Measurements from ENCODE around the gene C5orf58. TPM values are rescaled to one million over a fixed set of nuclear protein-coding genes. Genes with fewer than 3 reads are reported as not detected.
"Not testable (repeated sequence)": the region's sequence is repeated elsewhere in the genome, so short reads cannot be mapped to it uniquely, and the experiment has no call there.

Gene C5orf58
- total and polyA plus RNA-seq, 7 donors, result not detected

DNA sequence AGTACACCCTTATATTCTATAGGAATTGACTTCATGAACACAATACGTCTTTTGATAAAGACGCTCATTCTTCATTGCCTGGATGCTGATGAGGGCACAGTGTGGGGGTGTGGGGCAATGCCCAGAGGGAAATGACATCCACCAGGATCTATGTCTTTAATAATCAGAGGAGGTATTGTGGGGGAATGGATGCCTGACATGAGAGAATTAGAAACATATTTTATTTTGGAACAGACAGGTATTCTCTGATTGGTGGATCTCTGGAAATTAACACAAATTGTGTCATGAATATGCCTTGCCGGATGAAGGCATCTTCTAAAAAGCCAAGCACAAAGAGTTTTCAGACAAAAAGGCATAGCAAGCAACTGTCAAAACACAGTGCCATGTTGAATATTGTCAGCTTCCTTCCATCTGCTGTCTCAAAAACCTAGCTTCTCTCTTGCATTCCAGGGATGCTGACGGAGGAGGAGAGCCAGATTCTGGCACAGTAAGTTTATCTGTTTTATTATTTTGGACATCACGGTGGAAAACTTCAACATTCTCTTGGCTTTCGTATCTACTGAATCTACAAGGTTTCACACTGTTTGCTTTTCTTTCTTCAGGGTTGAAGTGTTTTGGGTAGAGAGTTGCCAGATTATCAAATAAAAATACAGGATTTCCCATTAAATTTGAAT is 3.9 kb upstream of the C5orf58 start:
- Histone ChIP-seq H3K9me3 (no peaks in the 10 kb centered on the region), H3K36me3 (ENCODE audit: insufficient read depth in 1 of 2, low read depth in 1 of 2) (no peaks in the 10 kb centered on the region), H3K27ac (no peak overlapping the region), H3K4me1 (no peaks in the 10 kb centered on the region), H3K27me3 (ENCODE audit: insufficient read depth in 3 of 3, low read length in 2 of 3) (no peaks in the 10 kb centered on the region), H3K4me3 (no peak overlapping the region)
- intact Hi-C loops (cut with DNase I), result no loop called here
- no peak for TF ChIP-seq CTCF (IDR thresholded peaks at IDR 0.05)
- WGBS, 3 donors, result 50 to 52% (median 50%) methylated on average over 6 of the region's 6 CpGs
- DNase-seq, result no peak
- no peak for ATAC-seq

DNA sequence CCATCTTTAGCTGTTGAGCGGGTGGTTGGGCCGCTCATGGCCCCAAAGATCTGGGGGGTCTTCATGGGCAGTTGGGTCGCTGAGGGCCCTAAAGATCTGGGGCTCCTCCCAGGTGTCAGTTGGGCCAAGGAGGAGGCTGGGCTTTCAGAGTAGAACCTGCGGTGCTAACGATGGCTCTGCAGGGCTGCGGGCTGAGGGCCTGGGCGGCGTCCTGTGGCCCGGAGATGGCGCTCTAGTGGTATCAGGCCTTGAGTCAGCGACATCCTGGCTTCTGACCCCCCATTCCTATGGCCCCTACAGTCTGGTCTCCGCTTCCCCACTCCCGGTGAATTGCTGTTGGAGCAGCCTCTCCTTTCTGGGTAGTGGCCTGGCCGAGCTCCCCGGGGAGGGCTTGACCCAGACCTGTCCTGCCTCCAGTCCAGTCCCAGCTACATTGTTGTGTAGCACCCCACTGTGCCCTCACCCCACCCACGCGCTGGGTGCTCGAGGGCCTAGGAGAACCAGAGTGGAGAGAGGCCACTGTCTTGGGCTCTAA is 640 bp downstream of the C5orf58 start:
- intact Hi-C loops (cut with DNase I), result no loop called here
- no peak for ATAC-seq
- H3K4me1 ChIP-seq, result no peaks in the 10 kb centered on the region
- TF ChIP-seq CTCF (IDR thresholded peaks at IDR 0.05), result no peak
- DNase-seq, result no peak
- no peak overlapping the region for H3K4me3 ChIP-seq
- WGBS, 3 donors, result 94 to 95% (median 94%) methylated on average over 18 of the region's 18 CpGs
- H3K36me3 ChIP-seq (ENCODE audit: insufficient read depth in 1 of 2, low read depth in 1 of 2), result no peaks in the 10 kb centered on the region
- no peaks in the 10 kb centered on the region for H3K9me3 ChIP-seq
- H3K27ac ChIP-seq, result no peak overlapping the region
- H3K27me3 ChIP-seq (ENCODE audit: insufficient read depth in 3 of 3, low read length in 2 of 3), result no peaks in the 10 kb centered on the region

- H3K36me3 ChIP-seq (ENCODE audit: insufficient read depth in 1 of 2, low read depth in 1 of 2), result no peaks in the 10 kb centered on the region
- no peak overlapping the region for H3K27ac ChIP-seq
- H3K4me3 ChIP-seq, result no peak overlapping the region
- DNase-seq, result no peak
- no peaks in the 10 kb centered on the region for H3K9me3 ChIP-seq
- H3K27me3 ChIP-seq (ENCODE audit: insufficient read depth in 3 of 3, low read length in 2 of 3), result no peaks in the 10 kb centered on the region
- no peak for TF ChIP-seq CTCF (IDR thresholded peaks at IDR 0.05)
- ATAC-seq, result no peak
- intact Hi-C loops (cut with DNase I), result no loop called here
- H3K4me1 ChIP-seq, result no peaks in the 10 kb centered on the region
- WGBS, 3 donors, result 57 to 79% (median 59%) methylated on average over 3 of the region's 3 CpGs
These were observed 3.4 kb downstream of the C5orf58 start for GRCh38 chr5:170235876-170236864.

DNA sequence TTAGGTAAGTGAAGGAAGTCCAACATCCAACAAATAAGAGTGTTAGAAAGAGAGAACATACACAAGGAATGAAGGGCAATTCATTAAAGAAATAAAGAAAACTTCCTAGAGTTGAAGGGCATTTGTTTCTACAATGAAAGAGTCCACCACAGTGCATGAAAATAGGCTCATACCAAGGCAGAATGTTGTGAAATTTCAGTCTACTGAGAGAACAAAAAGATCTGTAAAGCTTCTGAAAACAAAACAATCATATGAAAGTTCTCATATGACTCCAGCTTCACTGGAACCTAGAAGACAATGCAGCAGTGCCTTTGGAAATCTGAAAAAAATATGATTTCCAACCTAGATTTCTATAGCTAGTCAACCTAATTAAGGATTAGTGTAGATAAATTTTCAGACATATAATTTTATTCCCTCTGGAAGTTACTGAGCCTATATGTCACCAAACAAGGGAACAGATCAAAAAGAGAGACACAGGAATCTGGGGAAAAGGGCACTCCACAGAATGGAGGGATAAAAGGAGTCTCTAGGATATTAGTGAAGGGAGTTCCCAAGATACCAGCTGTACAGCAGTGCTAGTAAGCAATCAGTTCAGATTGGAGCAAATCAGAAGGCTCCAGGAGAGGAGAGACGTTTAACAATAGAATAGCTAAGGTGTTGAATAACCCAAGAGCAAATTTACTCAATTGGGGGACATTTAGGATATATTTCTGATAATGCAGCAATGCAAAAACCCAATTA is 5.8 kb downstream of the C5orf58 start:
- no peak for DNase-seq
- H3K36me3 ChIP-seq (ENCODE audit: insufficient read depth in 1 of 2, low read depth in 1 of 2), result no peaks in the 10 kb centered on the region
- 20 to 33% (median 25%) methylated on average over 1 of the region's 1 CpG for WGBS, 3 donors
- H3K27ac ChIP-seq, result no peak overlapping the region
- no peaks in the 10 kb centered on the region for H3K4me1 ChIP-seq
- ATAC-seq, result no peak
- H3K27me3 ChIP-seq (ENCODE audit: insufficient read depth in 3 of 3, low read length in 2 of 3), result no peaks in the 10 kb centered on the region
- TF ChIP-seq CTCF (IDR thresholded peaks at IDR 0.05), result no peak
- intact Hi-C loops (cut with DNase I), result no loop called here
- no peaks in the 10 kb centered on the region for H3K9me3 ChIP-seq
- H3K4me3 ChIP-seq, result no peak overlapping the region

DNA sequence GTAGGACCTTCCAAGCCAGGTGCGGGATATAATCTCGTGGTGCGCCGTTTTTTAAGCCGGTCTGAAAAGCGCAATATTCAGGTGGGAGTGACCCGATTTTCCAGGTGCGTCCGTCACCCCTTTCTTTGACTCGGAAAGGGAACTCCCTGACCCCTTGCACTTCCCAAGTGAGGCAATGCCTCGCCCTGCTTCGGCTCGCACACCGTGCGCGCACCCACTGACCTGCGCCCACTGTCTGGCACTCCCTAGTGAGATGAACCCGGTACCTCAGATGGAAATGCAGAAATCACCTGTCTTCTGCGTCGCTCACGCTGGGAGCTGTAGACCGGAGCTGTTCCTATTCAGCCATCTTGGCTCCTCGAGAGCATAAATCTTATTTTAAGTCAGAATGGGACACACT is 12.7 kb downstream of the C5orf58 start:
- H3K9me3 ChIP-seq; ATAC-seq; intact Hi-C loops (cut with DNase I); H3K27ac ChIP-seq; H3K4me1 ChIP-seq; H3K27me3 ChIP-seq (ENCODE audit: insufficient read depth in 3 of 3, low read length in 2 of 3); H3K36me3 ChIP-seq (ENCODE audit: insufficient read depth in 1 of 2, low read depth in 1 of 2); H3K4me3 ChIP-seq; DNase-seq: not testable (repeated sequence)
- 92 to 95% (median 95%) methylated on average over 15 to 18 of the region's 23 CpGs for WGBS, 3 donors

Data from psoas muscle (tissue), 8 donors.